Measurements from ENCODE around the gene SLC46A2.

- TF ChIP-seq CTCF (IDR thresholded peaks at IDR 0.05) = no peak
- no peak for TF ChIP-seq EP300 (IDR thresholded peaks at IDR 0.05; ENCODE audit: low read depth)
- TF ChIP-seq POLR2A (IDR thresholded peaks at IDR 0.05) = no peak
These were observed 39.8 kb downstream of the SLC46A2 start for GRCh38 chr9:112850840-112851239.

Data from transverse colon (tissue), 3 donors.